Stimulated activated CD4-positive, alpha-beta T cell treated with anti-CD3 and anti-CD28 coated beads, Interleukin-12 subunit alpha, Interleukin-12 subunit beta, amount 100 ng/mL, for 24 hours (primary cell): Measurements from ENCODE around the gene COL25A1.

ENCODE experiments used
- DNase-seq, 2 experiments: peaks; one replicate each; pipeline ENCODE4 v3.0.0-alpha.2; 2020; ENCODE audit warnings: low read depth in 2 of 2

Gene COL25A1

GRCh38 chr4:109214622-109215301, 87.7 kb downstream of the COL25A1 start:
- DNase-seq = no peak

GRCh38 chr4:109213056-109213455, 89.4 kb downstream of the COL25A1 start:
- no peak for DNase-seq

- no peak for DNase-seq
Measured at GRCh38 chr4:109211671-109212070, 90.8 kb downstream of the COL25A1 start.

- DNase-seq = no peak
Measured at GRCh38 chr4:109209647-109210046, 92.8 kb downstream of the COL25A1 start.

GRCh38 chr4:109207898-109208297, 94.6 kb downstream of the COL25A1 start:
- no peak for DNase-seq

- DNase-seq = no peak
Measured at GRCh38 chr4:109207061-109207460, 95.4 kb downstream of the COL25A1 start.

GRCh38 chr4:109206620-109207019, 95.8 kb downstream of the COL25A1 start:
- DNase-seq = no peak

GRCh38 chr4:109205186-109205585, 97.3 kb downstream of the COL25A1 start:
- no peak for DNase-seq

- no peak for DNase-seq
Measured at GRCh38 chr4:109199585-109199984, 102.9 kb downstream of the COL25A1 start.

- DNase-seq = no peak
Measured at GRCh38 chr4:109195646-109196045, 106.8 kb downstream of the COL25A1 start.

GRCh38 chr4:109191216-109191615, 111.2 kb downstream of the COL25A1 start:
- no peak for DNase-seq

- DNase-seq = no peak
Measured at GRCh38 chr4:109186458-109186945, 116.0 kb downstream of the COL25A1 start.

GRCh38 chr4:109185951-109186350, 116.5 kb downstream of the COL25A1 start:
- DNase-seq = no peak

GRCh38 chr4:109185548-109185947, 116.9 kb downstream of the COL25A1 start:
- no peak for DNase-seq

- no peak for DNase-seq
Measured at GRCh38 chr4:109184491-109184961, 117.9 kb downstream of the COL25A1 start.

GRCh38 chr4:109183931-109184490, 118.4 kb downstream of the COL25A1 start:
- DNase-seq = no peak

GRCh38 chr4:109182696-109183095, 119.8 kb downstream of the COL25A1 start:
- no peak for DNase-seq

GRCh38 chr4:109179061-109179460, 123.4 kb downstream of the COL25A1 start:
- DNase-seq = no peak

GRCh38 chr4:109177096-109177810, 125.2 kb downstream of the COL25A1 start:
- no peak for DNase-seq

GRCh38 chr4:109174224-109174953, 128.1 kb downstream of the COL25A1 start:
- no peak for DNase-seq

- no peak for DNase-seq
Measured at GRCh38 chr4:109172301-109172700, 130.2 kb downstream of the COL25A1 start.

GRCh38 chr4:109171070-109171469, 131.4 kb downstream of the COL25A1 start:
- no peak for DNase-seq
